Peyer's patch (tissue), 4 donors: ENCODE data around the gene ELF1. TPM values are rescaled to one million over a fixed set of nuclear protein-coding genes. Genes with fewer than 3 reads are reported as not detected.
A peak's percentile ranks its signal among the peaks of the same experiment; 100 is the strongest.

Experiments used
- DNase-seq, 3 donors: peaks; one replicate each; pipeline ENCODE4 v3.0.0-alpha.2; 2017 to 2019
- H3K27ac ChIP-seq, 4 donors: fragments of 200-600 bp; sonication (generic); one replicate each; pipeline ENCODE4 v1.5.1; 2016 to 2019
- H3K27me3 ChIP-seq, 2 donors: fragments of 200-600 bp; sonication (generic); one replicate each; pipeline ENCODE4 v1.5.1; 2019
- H3K36me3 ChIP-seq, 3 donors: fragments of 200-600 bp; sonication (generic); one replicate each; pipeline ENCODE4 v1.5.1; 2016 to 2019
- H3K4me1 ChIP-seq, 4 donors: fragments of 200-600 bp; sonication (generic); one replicate each; pipeline ENCODE4 v1.5.1; 2016 to 2019
- H3K4me3 ChIP-seq, 4 donors: fragments of 200-600 bp; sonication (generic); 1 replicate in 3 of 4; 2 replicates in 1 of 4; pipeline ENCODE4 v1.5.1; 2016 to 2019; ENCODE audit warnings: mild to moderate bottlenecking in 1 of 4
- H3K9me3 ChIP-seq, 4 donors: fragments of 200-600 bp; sonication (generic); one replicate each; pipeline ENCODE4 v1.5.1; 2016 to 2019; ENCODE audit warnings: mild to moderate bottlenecking in 1 of 4
- CTCF ChIP-seq, 6 experiments: fragments of 450-650 bp in 4 of 6; fragments of 200-600 bp in 2 of 6; sonication (generic) in 1 of 6; IDR thresholded peaks; one replicate each; pipeline ENCODE4 v1.5.1; 2017 to 2019; ENCODE audit warnings: antibody characterized with exemption in 6 of 6, mild to moderate bottlenecking in 3 of 6, moderate library complexity in 1 of 6
- POLR2A ChIP-seq, 2 donors: fragments of 450-650 bp; IDR thresholded peaks; one replicate each; pipeline ENCODE4 v1.5.1; 2017; ENCODE audit warnings: antibody characterized with exemption in 2 of 2, mild to moderate bottlenecking in 2 of 2, moderate library complexity in 2 of 2
- total RNA-seq, 4 donors: library from RNA; depleted of rRNA; stranded (reverse); fragments of >200 nt; gene quantifications; one replicate each; pipeline ENCODE4 v1.1.0, GENCODE V29; 2016

Gene ELF1
- total RNA-seq, 4 donors from 2014 or later: 77.7 to 145 (median 106) TPM

GRCh38 chr13:40974460-40975407 is 44.4 kb downstream of the ELF1 start:
- TF ChIP-seq POLR2A (IDR thresholded peaks at IDR 0.05) (no peak), CTCF (IDR thresholded peaks at IDR 0.05) (peak; percentile 33 to 65 (median 51))

GRCh38 chr13:40973409-40973808 is 45.7 kb downstream of the ELF1 start:
- H3K9me3 ChIP-seq: no peaks in the 10 kb centered on the region
- H3K27ac ChIP-seq: peak overlapping the region in 1 of 4 donors; percentile 57
- TF ChIP-seq CTCF (IDR thresholded peaks at IDR 0.05) (no peak), POLR2A (IDR thresholded peaks at IDR 0.05) (no peak)
- H3K27me3 ChIP-seq: no peaks in the 10 kb centered on the region
- DNase-seq: no peak
- H3K4me1 ChIP-seq: peaks cover 0 to 88% (median 31%) of the 10 kb centered on the region in 4 donors
- H3K36me3 ChIP-seq: no peaks in the 10 kb centered on the region
- H3K4me3 ChIP-seq: no peak overlapping the region

More at GRCh38 chr13:40974460-40975407, 44.4 kb downstream of the ELF1 start:
- no peak overlapping the region for H3K4me3 ChIP-seq
- H3K27me3 ChIP-seq: no peaks in the 10 kb centered on the region
- no peaks in the 10 kb centered on the region for H3K9me3 ChIP-seq
- H3K27ac ChIP-seq: peak overlapping the region; percentile 0 to 57 (median 42)
- H3K36me3 ChIP-seq: no peaks in the 10 kb centered on the region
- peak in 2 of 3 donors; percentile 35 to 63 for DNase-seq
- H3K4me1 ChIP-seq: peaks cover 0 to 77% (median 26%) of the 10 kb centered on the region in 4 donors

- no peaks in the 10 kb centered on the region for H3K36me3 ChIP-seq
- no peaks in the 10 kb centered on the region for H3K9me3 ChIP-seq
- no peaks in the 10 kb centered on the region for H3K27me3 ChIP-seq
- peaks cover 0 to 81% (median 32%) of the 10 kb centered on the region in 4 donors for H3K4me1 ChIP-seq
- H3K27ac ChIP-seq: no peak overlapping the region
- TF ChIP-seq POLR2A (IDR thresholded peaks at IDR 0.05) (no peak), CTCF (IDR thresholded peaks at IDR 0.05) (no peak)
- no peak overlapping the region for H3K4me3 ChIP-seq
- DNase-seq: no peak
Measured at GRCh38 chr13:40971321-40971720, 47.8 kb downstream of the ELF1 start.

- no peaks in the 10 kb centered on the region for H3K9me3 ChIP-seq
- no peak for DNase-seq
- no peaks in the 10 kb centered on the region for H3K27me3 ChIP-seq
- H3K36me3 ChIP-seq: no peaks in the 10 kb centered on the region
- H3K4me1 ChIP-seq: peaks cover 0 to 76% (median 30%) of the 10 kb centered on the region in 4 donors
- H3K4me3 ChIP-seq: no peak overlapping the region
- TF ChIP-seq POLR2A (IDR thresholded peaks at IDR 0.05) (no peak), CTCF (IDR thresholded peaks at IDR 0.05) (no peak)
- no peak overlapping the region for H3K27ac ChIP-seq
Measured at GRCh38 chr13:40970803-40971202, 48.3 kb downstream of the ELF1 start.

GRCh38 chr13:40969169-40969901 is 49.8 kb downstream of the ELF1 start:
- H3K9me3 ChIP-seq: no peaks in the 10 kb centered on the region
- no peak overlapping the region for H3K27ac ChIP-seq
- DNase-seq: no peak
- H3K36me3 ChIP-seq: no peaks in the 10 kb centered on the region
- TF ChIP-seq POLR2A (IDR thresholded peaks at IDR 0.05) (no peak), CTCF (IDR thresholded peaks at IDR 0.05) (no peak)
- H3K4me3 ChIP-seq: no peak overlapping the region
- no peaks in the 10 kb centered on the region for H3K27me3 ChIP-seq
- H3K4me1 ChIP-seq: peaks cover 0 to 71% (median 24%) of the 10 kb centered on the region in 4 donors
